HUES64 (cell line): ENCODE measurements around the gene BACH2.
"Not testable (repeated sequence)": the region's sequence is repeated elsewhere in the genome, so short reads cannot be mapped to it uniquely, and the experiment has no call there.

Experiments
- H3K27ac ChIP-seq: 2 replicates; pipeline ENCODE4 v1.7.0; 2013; ENCODE audit warnings: low read depth, low read length, inconsistent platforms
- H3K27me3 ChIP-seq: 2 replicates; pipeline ENCODE4 v1.6.1; 2013; ENCODE audit warnings: mild to moderate bottlenecking, low read length; ENCODE audit not compliant: insufficient read depth
- H3K36me3 ChIP-seq: 2 replicates; pipeline ENCODE4 v1.6.1; 2013; ENCODE audit warnings: mild to moderate bottlenecking, low read length; ENCODE audit not compliant: insufficient read depth
- H3K4me1 ChIP-seq: 2 replicates; pipeline ENCODE4 v1.6.1; 2013; ENCODE audit warnings: mild to moderate bottlenecking, low read length, moderate library complexity; ENCODE audit not compliant: insufficient read depth
- H3K4me3 ChIP-seq: 2 replicates; pipeline ENCODE4 v1.5.1; 2013; ENCODE audit warnings: mild to moderate bottlenecking, low read length, moderate library complexity
- H3K9ac ChIP-seq: 2 replicates; pipeline ENCODE4 v1.6.1; 2013; ENCODE audit warnings: mild to moderate bottlenecking, low read depth, low read length
- H3K9me3 ChIP-seq: 2 replicates; pipeline ENCODE4 v1.6.1; 2013; ENCODE audit warnings: low read depth, low read length; ENCODE audit not compliant: insufficient read depth
- WGBS: fragments of 150-250, 120-280 bp; methylation state at CpG from one replicate; pipeline ENCODE4 v1.1.7; 2013; ENCODE audit warnings: missing lambda C conversion rate; 5-methylcytosine and 5-hydroxymethylcytosine counted together

Gene BACH2

DNA sequence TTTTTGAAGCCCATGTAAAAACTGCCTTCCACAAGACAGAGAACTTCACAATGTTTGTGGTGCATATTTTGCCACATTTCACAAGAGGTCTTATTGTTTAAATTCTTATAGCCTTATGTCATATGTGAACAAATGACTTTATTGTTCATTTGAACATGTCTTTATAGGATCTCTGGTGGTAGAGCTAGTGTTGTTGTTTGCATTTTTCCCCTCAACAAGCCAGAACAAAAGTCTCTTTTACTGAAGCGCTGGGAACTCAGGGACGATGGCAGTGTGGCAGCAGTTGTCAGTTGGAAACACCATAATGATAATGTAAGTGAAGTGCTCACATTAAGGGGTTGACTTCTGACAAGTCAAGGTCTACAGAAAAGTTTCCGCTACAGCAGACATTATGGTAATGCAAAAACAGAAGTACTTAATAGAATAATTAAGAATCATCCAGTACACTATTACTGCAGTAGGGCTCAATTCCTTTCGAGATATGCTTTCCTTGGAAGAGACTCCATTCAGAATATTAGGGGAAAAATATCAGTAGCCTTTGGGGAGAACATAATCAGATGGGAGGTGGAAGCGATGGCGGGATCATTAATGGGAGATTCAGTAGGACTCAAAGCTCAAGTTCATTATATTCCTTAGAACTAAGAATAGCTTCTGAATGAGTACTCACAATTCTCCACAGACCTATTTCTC, 222.3 kb downstream of the BACH2 start:
- whole genome bisulfite sequencing = 93% methylated on average over 5 of the region's 6 CpGs
- no peaks in the 10 kb centered on the region for H3K9me3 ChIP-seq

DNA sequence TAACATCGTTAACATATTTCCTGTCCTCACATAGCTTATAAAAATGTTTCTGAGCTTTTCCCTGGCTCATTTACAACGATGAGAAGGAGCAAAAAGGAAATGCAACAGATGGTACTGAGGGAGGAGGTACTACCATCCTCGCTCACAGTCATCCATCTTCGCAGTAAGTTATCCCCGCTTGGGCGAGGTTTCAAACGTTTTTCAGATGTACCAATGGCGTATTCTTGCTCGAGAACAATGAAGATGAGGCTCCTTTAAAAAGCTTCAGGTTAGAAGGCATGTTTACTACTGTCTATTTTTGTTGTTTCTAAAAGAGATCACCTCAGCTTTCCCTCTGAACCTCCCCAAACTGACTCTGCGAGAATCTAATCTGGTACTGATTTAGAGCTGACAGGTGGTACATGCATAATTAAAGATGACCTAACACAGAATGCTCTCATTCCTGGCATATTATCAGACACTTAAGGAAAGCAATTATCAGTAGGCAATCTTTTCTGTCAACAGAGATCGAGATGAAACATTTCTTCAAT, 223.6 kb downstream of the BACH2 start:
- Histone ChIP-seq H3K27ac (no peak overlapping the region), H3K4me3 (no peak overlapping the region), H3K9ac (no peak overlapping the region), H3K9me3 (no peaks in the 10 kb centered on the region), H3K4me1 (peaks cover 23% of the 10 kb centered on the region; the same call in 1 of the 2 replicates), H3K27me3 (no peaks in the 10 kb centered on the region), H3K36me3 (no peaks in the 10 kb centered on the region)
- WGBS = 93% methylated on average over 11 of the region's 11 CpGs

More for the DNA sequence above, 222.3 kb downstream of the BACH2 start:
- no peak overlapping the region for H3K4me3 ChIP-seq
- no peak overlapping the region for H3K9ac ChIP-seq
- H3K27ac ChIP-seq = no peak overlapping the region
- peaks cover 12% of the 10 kb centered on the region; the same call in 1 of the 2 replicates for H3K4me1 ChIP-seq
- no peaks in the 10 kb centered on the region for H3K36me3 ChIP-seq
- H3K27me3 ChIP-seq = no peaks in the 10 kb centered on the region

DNA sequence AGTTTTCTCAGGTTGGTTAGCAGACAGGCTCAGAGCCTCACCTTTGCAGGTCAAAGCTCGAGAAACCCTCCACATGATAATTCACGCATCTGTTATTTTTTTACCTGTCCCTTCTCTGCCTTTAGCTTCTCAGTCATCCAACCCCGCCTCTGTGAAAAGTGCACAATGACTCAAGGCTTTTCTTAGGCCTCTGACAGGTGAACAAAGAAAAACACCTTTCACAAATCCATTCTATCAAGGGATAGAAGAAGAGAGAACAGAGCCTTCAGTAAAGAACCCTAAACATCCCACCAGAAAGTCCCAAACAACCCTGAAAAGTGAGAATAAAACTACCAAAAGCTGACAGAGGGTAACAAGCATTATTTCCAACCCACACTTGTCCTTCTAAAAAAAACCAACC, 224.1 kb downstream of the BACH2 start:
- Histone ChIP-seq H3K27me3 (no peaks in the 10 kb centered on the region), H3K36me3 (no peaks in the 10 kb centered on the region), H3K4me1 (peaks cover 26% of the 10 kb centered on the region; the same call in 1 of the 2 replicates), H3K9ac (no peak overlapping the region), H3K27ac (no peak overlapping the region), H3K9me3 (no peaks in the 10 kb centered on the region), H3K4me3 (no peak overlapping the region)
- WGBS = 78% methylated on average over 3 of the region's 3 CpGs

DNA sequence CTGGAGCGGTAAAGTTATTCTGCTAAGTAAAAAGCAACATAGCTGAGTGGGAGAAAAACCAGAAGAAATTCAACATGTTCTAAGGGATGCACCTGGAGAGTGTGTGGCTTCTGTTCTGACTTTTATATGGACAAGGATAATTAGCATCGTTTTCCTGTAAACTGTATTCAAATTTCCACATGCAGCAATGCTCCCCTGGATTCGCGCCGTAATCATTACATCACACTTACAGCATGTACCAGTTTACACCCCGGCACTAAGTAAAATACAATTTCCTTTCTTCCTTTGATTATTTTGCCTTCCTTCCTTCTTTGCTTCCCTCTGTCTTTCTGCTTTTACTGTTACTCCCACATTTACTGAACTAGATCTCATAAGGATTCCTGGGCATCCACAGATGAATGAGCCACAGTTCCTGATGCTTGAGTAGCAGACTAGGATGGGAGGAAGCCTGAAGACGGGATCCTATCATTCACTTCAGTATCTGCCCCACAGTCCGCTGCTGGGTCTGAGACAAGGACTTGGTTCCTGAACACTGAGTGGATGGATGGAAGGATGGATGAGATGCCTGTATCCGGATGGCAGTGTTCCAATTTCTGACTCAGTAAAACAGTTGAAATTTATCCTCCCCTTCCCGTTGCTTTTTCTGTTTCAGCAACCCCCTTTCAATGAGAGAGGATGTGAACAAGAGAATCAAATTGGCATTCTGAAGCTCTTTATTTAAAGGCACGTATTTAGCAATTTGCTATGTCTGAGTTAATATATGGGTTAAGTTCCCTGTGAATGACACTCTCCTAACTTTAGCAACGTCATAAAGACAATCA, 227.7 kb downstream of the BACH2 start:
- H3K4me1 ChIP-seq = peaks cover 18% of the 10 kb centered on the region; the same call in 1 of the 2 replicates
- H3K9ac ChIP-seq = no peak overlapping the region
- WGBS = 93% methylated on average over 10 of the region's 12 CpGs
- no peaks in the 10 kb centered on the region for H3K9me3 ChIP-seq
- no peaks in the 10 kb centered on the region for H3K27me3 ChIP-seq
- H3K36me3 ChIP-seq = no peaks in the 10 kb centered on the region
- H3K4me3 ChIP-seq = no peak overlapping the region
- H3K27ac ChIP-seq = no peak overlapping the region

DNA sequence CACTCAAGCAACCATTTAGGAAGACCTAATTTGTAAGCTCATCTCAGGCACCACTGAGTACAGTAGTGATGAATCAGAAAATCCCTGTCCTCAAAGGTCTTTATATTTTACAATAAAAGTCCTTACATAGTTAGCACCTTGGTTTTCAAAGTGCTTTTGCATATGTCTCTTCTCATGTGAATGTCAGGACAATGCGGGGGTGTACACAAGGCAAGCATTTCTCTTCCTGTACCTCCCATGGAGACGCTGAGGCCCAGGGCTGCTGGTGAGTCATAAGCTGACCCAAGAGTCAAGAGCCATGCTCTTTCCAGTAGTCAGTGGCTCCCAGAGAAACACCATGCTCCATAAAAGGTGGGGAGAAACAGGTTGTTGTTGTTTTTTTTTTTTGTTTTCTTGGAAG, 228.4 kb downstream of the BACH2 start:
- Histone ChIP-seq H3K27ac (no peak overlapping the region), H3K9ac (no peak overlapping the region), H3K36me3 (no peaks in the 10 kb centered on the region), H3K4me3 (no peak overlapping the region), H3K4me1 (peaks cover 17% of the 10 kb centered on the region; the same call in 1 of the 2 replicates), H3K9me3 (no peaks in the 10 kb centered on the region), H3K27me3 (no peaks in the 10 kb centered on the region)
- WGBS = 46% methylated on average over 2 of the region's 2 CpGs

DNA sequence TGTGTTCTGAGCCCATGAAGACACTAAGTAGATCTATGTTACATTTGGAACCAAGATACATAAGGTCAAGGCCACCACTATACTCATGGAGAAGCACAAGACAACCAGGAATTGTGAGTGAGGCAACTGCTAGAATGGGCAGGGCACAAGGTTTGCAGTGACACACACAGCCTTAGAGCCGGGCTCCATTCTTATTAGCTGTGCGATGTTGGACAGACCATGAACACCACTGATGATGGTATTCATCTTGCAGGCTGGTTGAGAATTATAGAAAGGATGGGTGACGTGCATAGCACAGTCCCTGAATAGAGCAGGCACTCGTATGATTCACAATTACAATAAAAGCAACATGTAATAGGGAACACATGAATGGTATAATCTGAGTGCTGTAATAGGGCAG, 229.9 kb downstream of the BACH2 start:
- H3K9me3 ChIP-seq = no peaks in the 10 kb centered on the region
- no peaks in the 10 kb centered on the region for H3K27me3 ChIP-seq
- WGBS = 96% methylated on average over 4 of the region's 4 CpGs
- H3K9ac ChIP-seq = no peak overlapping the region
- peaks cover 13% of the 10 kb centered on the region; the same call in 1 of the 2 replicates for H3K4me1 ChIP-seq
- no peak overlapping the region for H3K4me3 ChIP-seq
- no peak overlapping the region for H3K27ac ChIP-seq
- H3K36me3 ChIP-seq = no peaks in the 10 kb centered on the region

DNA sequence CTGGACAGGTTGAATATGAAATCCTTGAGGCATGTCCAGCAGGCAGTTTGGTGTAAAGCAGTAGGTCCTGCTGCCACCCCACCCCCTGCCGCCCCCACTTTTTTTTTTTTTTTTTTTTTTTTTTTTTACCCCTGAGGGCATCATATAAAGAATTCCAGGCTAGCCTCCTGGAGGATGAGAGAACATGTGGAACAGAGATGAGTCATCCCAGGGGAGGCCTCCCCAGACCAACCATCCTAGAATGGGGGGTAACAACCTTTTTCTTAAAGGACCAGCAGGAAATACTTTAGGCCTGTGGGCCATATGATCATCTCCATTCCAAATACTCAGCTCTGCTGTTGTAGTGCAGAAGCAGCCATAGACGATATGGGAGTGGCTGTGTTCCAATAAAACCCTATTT, 231.5 kb downstream of the BACH2 start:
- H3K36me3 ChIP-seq = no peaks in the 10 kb centered on the region
- no peak overlapping the region for H3K4me3 ChIP-seq
- no peak overlapping the region for H3K27ac ChIP-seq
- no peaks in the 10 kb centered on the region for H3K27me3 ChIP-seq
- no peak overlapping the region for H3K9ac ChIP-seq
- peaks cover 13% of the 10 kb centered on the region; the same call in 1 of the 2 replicates for H3K4me1 ChIP-seq
- no peaks in the 10 kb centered on the region for H3K9me3 ChIP-seq
- WGBS = 94% methylated on average over 1 of the region's 2 CpGs

DNA sequence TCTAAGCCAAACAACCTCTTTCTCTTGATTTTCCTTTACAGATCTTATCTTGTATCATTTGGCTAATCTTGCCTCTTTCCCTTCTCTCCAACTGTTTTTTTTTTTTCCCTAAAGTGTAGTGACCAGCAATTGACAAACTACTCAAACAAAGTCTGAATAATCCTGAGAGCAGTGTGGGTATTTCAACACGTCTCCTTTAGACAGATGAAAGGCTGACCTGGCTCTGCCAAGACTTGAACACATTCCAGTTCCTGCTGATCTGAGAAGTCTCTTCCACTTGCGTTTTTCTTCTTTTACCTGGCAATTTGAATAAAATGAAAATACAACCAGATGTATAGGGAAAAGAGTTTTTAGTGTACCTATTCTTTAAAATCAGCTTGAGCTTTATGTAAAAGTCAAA, 234.0 kb downstream of the BACH2 start:
- WGBS = 82% methylated on average over 1 of the region's 2 CpGs
- H3K27me3 ChIP-seq = no peaks in the 10 kb centered on the region
- H3K4me1 ChIP-seq = no peaks in the 10 kb centered on the region
- no peaks in the 10 kb centered on the region for H3K36me3 ChIP-seq
- no peaks in the 10 kb centered on the region for H3K9me3 ChIP-seq
- no peak overlapping the region for H3K27ac ChIP-seq
- no peak overlapping the region for H3K9ac ChIP-seq
- H3K4me3 ChIP-seq = no peak overlapping the region

DNA sequence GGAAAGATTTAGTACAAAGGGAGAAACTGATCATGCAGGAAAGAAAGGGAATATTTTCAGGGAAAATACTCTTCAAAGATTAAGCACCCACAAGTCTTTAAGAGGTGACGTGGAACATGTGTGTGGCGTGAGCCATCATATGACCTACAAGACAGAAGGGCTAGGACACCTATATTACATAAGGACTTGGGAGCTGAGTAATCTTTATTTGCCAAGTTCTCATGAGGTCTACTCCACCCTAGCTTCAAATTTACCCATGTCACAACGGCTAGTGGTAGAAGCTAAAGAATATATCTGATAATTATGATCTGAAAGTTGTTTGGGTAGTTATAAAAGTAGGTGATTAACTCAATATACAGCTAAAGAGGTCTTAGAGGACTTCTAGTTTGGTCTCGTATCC, 234.6 kb downstream of the BACH2 start:
- Histone ChIP-seq H3K27me3 (no peaks in the 10 kb centered on the region), H3K36me3 (no peaks in the 10 kb centered on the region), H3K27ac (no peak overlapping the region), H3K9me3 (no peaks in the 10 kb centered on the region), H3K9ac (no peak overlapping the region), H3K4me1 (no peaks in the 10 kb centered on the region), H3K4me3 (no peak overlapping the region)
- WGBS = 97% methylated on average over 3 of the region's 4 CpGs

DNA sequence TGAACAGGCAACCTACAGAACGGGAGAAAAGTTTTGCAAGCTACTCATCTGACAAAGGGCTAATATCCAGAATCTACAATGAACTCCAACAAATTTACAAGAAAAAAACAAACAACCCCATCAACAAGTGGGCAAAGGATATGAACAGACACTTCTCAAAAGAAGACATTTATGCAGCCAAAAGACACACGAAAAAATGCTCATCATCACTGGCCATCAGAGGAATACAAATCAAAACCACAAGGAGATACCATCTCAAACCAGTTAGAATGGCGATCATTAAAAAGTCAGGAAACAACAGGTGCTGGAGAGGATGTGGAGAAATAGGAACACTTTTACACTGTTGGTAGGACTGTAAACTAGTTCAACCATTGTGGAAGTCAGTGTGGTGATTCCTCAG, 237.5 kb downstream of the BACH2 start:
- 85% methylated on average over 3 of the region's 3 CpGs for WGBS
- H3K9ac ChIP-seq = not testable (repeated sequence)

DNA sequence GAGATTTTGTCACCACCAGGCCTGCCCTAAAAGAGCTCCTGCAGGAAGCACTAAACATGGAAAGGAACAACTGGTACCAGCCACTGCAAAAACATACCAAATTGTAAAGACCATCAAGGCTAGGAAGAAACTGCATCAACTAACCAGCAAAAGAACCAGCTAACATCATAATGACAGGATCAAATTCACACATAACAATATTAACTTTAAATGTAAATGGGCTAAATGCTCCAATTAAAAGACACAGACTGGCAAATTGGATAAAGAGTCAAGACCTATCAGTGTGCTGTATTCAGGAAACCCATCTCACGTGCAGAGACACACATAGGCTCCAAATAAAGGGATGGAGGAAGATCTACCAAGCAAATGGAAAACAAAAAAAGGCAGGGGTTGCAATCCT, 240.7 kb downstream of the BACH2 start:
- H3K9ac ChIP-seq, H3K27me3 ChIP-seq: not testable (repeated sequence)
- no CpG with 5 or more reads among the region's 1 CpG for WGBS

More for the DNA sequence above, 237.5 kb downstream of the BACH2 start:
- H3K4me1 ChIP-seq, H3K9me3 ChIP-seq, H3K27ac ChIP-seq, H3K4me3 ChIP-seq, H3K27me3 ChIP-seq, H3K36me3 ChIP-seq: not testable (repeated sequence)

More for the DNA sequence above, 240.7 kb downstream of the BACH2 start:
- H3K4me3 ChIP-seq, H3K4me1 ChIP-seq, H3K27ac ChIP-seq, H3K36me3 ChIP-seq: not testable (repeated sequence)
- peaks cover 18% of the 10 kb centered on the region for H3K9me3 ChIP-seq
